Measurements from ENCODE around the gene AP4E1.

Gene AP4E1

DNA sequence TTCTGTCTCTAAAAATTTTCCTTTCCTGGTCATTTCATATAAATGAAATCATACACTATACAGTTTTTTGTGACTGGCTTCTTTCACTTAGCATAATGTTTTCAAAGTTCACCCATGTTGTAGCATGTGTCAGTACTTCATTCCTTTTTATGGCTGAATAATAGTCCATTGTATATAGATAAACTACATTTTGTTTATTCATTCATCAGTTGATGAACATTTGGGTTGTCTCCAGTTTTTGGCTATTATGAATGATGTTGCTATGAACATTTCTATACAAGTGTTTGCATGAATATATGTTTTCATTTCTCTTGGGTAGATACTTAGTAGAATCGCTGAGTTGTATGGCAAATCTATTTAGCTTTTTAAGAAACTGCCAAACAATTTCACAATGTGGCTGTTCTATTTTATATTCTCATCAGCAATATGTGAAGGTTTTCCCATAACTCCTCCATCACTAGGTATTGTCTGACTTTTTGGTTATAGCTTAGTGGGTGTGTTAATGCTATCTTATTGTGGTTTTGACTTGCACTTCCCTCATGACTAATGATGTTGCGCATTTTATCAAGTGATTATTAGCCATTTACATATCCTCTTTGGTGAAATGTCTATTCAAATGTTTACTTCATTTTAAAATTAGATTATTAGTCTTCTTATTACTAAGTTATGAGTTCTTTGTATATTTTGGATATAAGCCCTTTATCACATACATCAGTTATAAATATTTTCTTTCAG, 21.7 kb upstream of the AP4E1 start:
- CTCF ChIA-PET, result interaction anchor here (0.9 kb wide), 1 partner anchor 61 kb away, joined by 3 read pairs; no protein-coding TSS in a partner anchor
- POLR2A ChIA-PET, result no interaction called here
- no peak for TF ChIP-seq CTBP1 (IDR thresholded peaks at IDR 0.05; ENCODE audit: borderline replicate concordance)
- no peak for TF ChIP-seq NFRKB (IDR thresholded peaks at IDR 0.05)
- no peak for TF ChIP-seq TARDBP (IDR thresholded peaks at IDR 0.05)
- TF ChIP-seq FOXA1 (IDR thresholded peaks at IDR 0.05), result no peak
- TF ChIP-seq HDGF (IDR thresholded peaks at IDR 0.05; ENCODE audit: borderline replicate concordance), result no peak
- no peak for TF ChIP-seq BHLHE40 (IDR thresholded peaks at IDR 0.05; ENCODE audit: borderline replicate concordance)
- TF ChIP-seq ELF4 (IDR thresholded peaks at IDR 0.05), result no peak
- no peak for TF ChIP-seq ARNT (IDR thresholded peaks at IDR 0.05)
- TF ChIP-seq FOXM1 (IDR thresholded peaks at IDR 0.05; ENCODE audit: borderline replicate concordance), result no peak
- no peak for TF ChIP-seq LEF1 (IDR thresholded peaks at IDR 0.05; ENCODE audit: borderline replicate concordance)
- TF ChIP-seq SUZ12 (IDR thresholded peaks at IDR 0.05), result no peak
- TF ChIP-seq ZNF384 (IDR thresholded peaks at IDR 0.05), result no peak
- TF ChIP-seq SP1 (IDR thresholded peaks at IDR 0.05), result no peak
- TF ChIP-seq, protein P1, sequence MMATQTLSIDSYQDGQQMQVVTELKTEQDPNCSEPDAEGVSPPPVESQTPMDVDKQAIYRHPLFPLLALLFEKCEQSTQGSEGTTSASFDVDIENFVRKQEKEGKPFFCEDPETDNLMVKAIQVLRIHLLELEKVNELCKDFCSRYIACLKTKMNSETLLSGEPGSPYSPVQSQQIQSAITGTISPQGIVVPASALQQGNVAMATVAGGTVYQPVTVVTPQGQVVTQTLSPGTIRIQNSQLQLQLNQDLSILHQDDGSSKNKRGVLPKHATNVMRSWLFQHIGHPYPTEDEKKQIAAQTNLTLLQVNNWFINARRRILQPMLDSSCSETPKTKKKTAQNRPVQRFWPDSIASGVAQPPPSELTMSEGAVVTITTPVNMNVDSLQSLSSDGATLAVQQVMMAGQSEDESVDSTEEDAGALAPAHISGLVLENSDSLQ (IDR thresholded peaks at IDR 0.05), result no peak
- no peak for TF ChIP-seq FOXK2 (IDR thresholded peaks at IDR 0.05)
- no peak for TF ChIP-seq L3MBTL2 (conservative IDR thresholded peaks at IDR 0.05)
- no peak for DNase-seq (ENCODE audit: extremely low spot score)

DNA sequence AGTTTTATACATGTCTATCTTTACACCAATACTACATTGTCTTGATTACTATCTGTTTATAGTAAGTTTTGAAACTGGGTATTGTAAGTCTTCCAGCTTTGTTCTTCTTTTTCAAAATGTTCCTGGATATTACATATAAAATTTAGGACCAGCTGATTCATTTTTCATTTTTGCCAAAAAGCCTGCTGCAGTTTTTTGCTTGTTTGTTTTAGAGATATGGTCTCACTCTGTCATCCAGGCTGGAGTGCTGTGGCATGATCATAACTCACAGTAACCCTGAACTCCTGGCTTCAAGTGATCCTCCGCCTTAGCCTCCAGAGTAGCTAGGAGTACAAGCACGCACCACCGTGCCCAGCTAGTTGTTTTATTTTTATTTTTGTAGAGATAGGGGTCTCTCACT, 20.4 kb upstream of the AP4E1 start:
- TF ChIP-seq, protein P1 (IDR thresholded peaks at IDR 0.05), result no peak
- no peak for TF ChIP-seq TARDBP (IDR thresholded peaks at IDR 0.05)
- no peak for TF ChIP-seq ARNT (IDR thresholded peaks at IDR 0.05)
- no peak for TF ChIP-seq ELF4 (IDR thresholded peaks at IDR 0.05)
- no peak for TF ChIP-seq CTBP1 (IDR thresholded peaks at IDR 0.05; ENCODE audit: borderline replicate concordance)
- no peak for DNase-seq (ENCODE audit: extremely low spot score)
- CTCF ChIA-PET, result no interaction called here
- POLR2A ChIA-PET, result no interaction called here

DNA sequence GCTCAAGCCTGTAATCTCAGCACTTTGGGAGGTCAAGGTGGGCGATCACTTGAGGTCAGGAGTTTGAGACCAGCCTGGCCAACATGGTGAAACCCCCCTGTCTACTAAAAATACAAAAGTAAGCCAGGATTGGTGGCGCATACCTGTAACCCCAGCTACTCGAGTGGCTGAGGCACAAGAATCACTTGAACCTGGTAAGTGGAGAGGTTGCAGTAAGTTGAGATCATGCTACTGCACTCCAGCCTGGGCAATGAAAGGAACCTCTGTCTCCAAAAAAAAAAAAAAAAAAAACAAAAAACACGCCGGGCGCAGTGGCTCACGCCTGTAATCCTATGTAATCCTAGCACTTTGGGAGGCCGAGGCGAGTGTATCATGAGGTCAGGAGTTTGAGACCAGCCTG, 18.9 kb upstream of the AP4E1 start:
- CTCF ChIA-PET, result interaction anchor here (0.8 kb wide), 1 partner anchor 38 kb away, joined by 4 read pairs; no protein-coding TSS in a partner anchor
- POLR2A ChIA-PET, result no interaction called here
- no peak for DNase-seq (ENCODE audit: extremely low spot score)
- TF ChIP-seq, protein P1 (IDR thresholded peaks at IDR 0.05), result no peak
- TF ChIP-seq FOXK2 (IDR thresholded peaks at IDR 0.05), result no peak
- TF ChIP-seq FOXM1 (IDR thresholded peaks at IDR 0.05; ENCODE audit: borderline replicate concordance), result no peak
- TF ChIP-seq ARNT (IDR thresholded peaks at IDR 0.05), result no peak
- TF ChIP-seq SP1 (IDR thresholded peaks at IDR 0.05), result no peak
- TF ChIP-seq ZNF384 (IDR thresholded peaks at IDR 0.05), result no peak
- TF ChIP-seq NFRKB (IDR thresholded peaks at IDR 0.05), result no peak
- TF ChIP-seq L3MBTL2 (conservative IDR thresholded peaks at IDR 0.05), result no peak
- no peak for TF ChIP-seq BHLHE40 (IDR thresholded peaks at IDR 0.05; ENCODE audit: borderline replicate concordance)
- no peak for TF ChIP-seq ELF4 (IDR thresholded peaks at IDR 0.05)
- TF ChIP-seq CTBP1 (IDR thresholded peaks at IDR 0.05; ENCODE audit: borderline replicate concordance), result no peak
- no peak for TF ChIP-seq HDGF (IDR thresholded peaks at IDR 0.05; ENCODE audit: borderline replicate concordance)

DNA sequence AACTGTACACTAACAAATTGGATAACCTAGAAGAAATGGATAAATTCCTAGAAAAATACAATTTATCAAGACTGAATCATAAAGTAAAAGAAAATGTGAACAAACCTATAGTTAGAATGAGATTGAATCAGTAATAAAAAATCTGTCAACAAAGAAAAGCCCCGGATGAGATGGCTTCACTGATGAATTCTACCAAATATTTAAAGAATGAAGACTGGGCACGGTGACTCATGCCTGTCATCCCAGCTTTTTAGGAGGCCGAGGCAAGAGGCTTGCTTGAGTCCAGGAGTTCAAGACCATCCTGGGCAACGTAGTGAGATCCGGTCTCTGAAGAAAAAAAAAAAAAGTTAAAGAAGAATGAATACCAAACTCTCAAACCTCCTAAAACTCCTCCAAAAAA, 17.7 kb upstream of the AP4E1 start:
- ChIA-PET CTCF (no interaction called here), POLR2A (no interaction called here)
- DNase-seq (ENCODE audit: extremely low spot score), result no peak
- TF ChIP-seq SUZ12 (IDR thresholded peaks at IDR 0.05) (no peak), TARDBP (IDR thresholded peaks at IDR 0.05) (no peak), FOXK2 (IDR thresholded peaks at IDR 0.05) (no peak), L3MBTL2 (conservative IDR thresholded peaks at IDR 0.05) (no peak), BHLHE40 (IDR thresholded peaks at IDR 0.05; ENCODE audit: borderline replicate concordance) (no peak), LEF1 (IDR thresholded peaks at IDR 0.05; ENCODE audit: borderline replicate concordance) (no peak), ARNT (IDR thresholded peaks at IDR 0.05) (no peak), SP1 (IDR thresholded peaks at IDR 0.05) (no peak), ELF4 (IDR thresholded peaks at IDR 0.05) (no peak), NFRKB (IDR thresholded peaks at IDR 0.05) (no peak), CTBP1 (IDR thresholded peaks at IDR 0.05; ENCODE audit: borderline replicate concordance) (no peak), FOXA1 (IDR thresholded peaks at IDR 0.05) (no peak)

DNA sequence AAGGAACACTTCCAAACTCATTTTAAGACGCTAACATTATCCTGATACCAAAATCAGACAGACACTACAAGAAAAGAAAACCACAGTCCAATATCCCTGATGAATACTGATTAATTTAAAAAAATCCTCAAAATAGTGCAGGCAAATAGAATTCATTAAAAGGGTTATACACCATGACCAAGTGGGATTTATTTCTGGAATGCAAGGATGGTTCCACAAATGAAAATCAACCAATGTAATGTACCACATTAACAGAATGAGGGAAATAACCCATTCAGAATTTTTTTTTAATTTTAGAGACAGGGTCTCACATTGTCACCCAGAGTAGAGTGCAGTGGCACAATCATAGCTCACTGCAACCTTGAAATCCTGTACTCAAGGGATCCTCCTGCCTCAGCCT, 17.3 kb upstream of the AP4E1 start:
- CTCF ChIA-PET, result no interaction called here
- DNase-seq (ENCODE audit: extremely low spot score), result no peak

More for the DNA sequence above, 17.3 kb upstream of the AP4E1 start:
- TF ChIP-seq BHLHE40 (IDR thresholded peaks at IDR 0.05; ENCODE audit: borderline replicate concordance) (no peak), ZNF384 (IDR thresholded peaks at IDR 0.05) (no peak), ELF4 (IDR thresholded peaks at IDR 0.05) (no peak), NFRKB (IDR thresholded peaks at IDR 0.05) (no peak), FOXA1 (IDR thresholded peaks at IDR 0.05) (no peak), ARNT (IDR thresholded peaks at IDR 0.05) (no peak), SP1 (IDR thresholded peaks at IDR 0.05) (no peak), HDGF (IDR thresholded peaks at IDR 0.05; ENCODE audit: borderline replicate concordance) (no peak), CTBP1 (IDR thresholded peaks at IDR 0.05; ENCODE audit: borderline replicate concordance) (no peak), SUZ12 (IDR thresholded peaks at IDR 0.05) (no peak), TARDBP (IDR thresholded peaks at IDR 0.05) (no peak)
- TF ChIP-seq, protein P1 (IDR thresholded peaks at IDR 0.05), result no peak
- POLR2A ChIA-PET, result no interaction called here
